GM23338 (cell line): ENCODE results near the gene ZHX3. TPM values are rescaled to one million over a fixed set of nuclear protein-coding genes. Genes with fewer than 3 reads are reported as not detected.

Experiments used
- ATAC-seq: fragments of 200-7000 bp; cut with Tn5 transposase; 3 replicates; pipeline ENCODE4 v1.9.1; 2020
- DNase-seq: peaks from one replicate; pipeline ENCODE4 v3.0.0-alpha.2; 2015; ENCODE audit warnings: low spot score
- H2AFZ ChIP-seq: fragments of 200-600 bp; sonication (generic); 2 replicates; pipeline ENCODE4 v1.8.0; 2016; ENCODE audit warnings: antibody characterized with exemption, mild to moderate bottlenecking, moderate library complexity
- H3F3A ChIP-seq: fragments of 200-600 bp; sonication (generic); replicated peaks from 2 replicates; pipeline ENCODE4 v1.8.0; 2017; ENCODE audit warnings: antibody characterized with exemption, mixed run types, low read depth
- H3K27ac ChIP-seq: fragments of 200-600 bp; sonication (generic); 2 replicates; pipeline ENCODE4 v1.6.1; 2016; ENCODE audit warnings: low read depth
- H3K27me3 ChIP-seq: fragments of 200-600 bp; sonication (generic); 2 replicates; pipeline ENCODE4 v1.8.0; 2016; ENCODE audit warnings: mild to moderate bottlenecking, mixed run types, moderate library complexity; ENCODE audit not compliant: insufficient read depth
- H3K36me3 ChIP-seq: fragments of 200-600 bp; sonication (generic); 2 replicates; pipeline ENCODE4 v1.8.0; 2016; ENCODE audit warnings: mild to moderate bottlenecking; ENCODE audit not compliant: insufficient read depth
- H3K4me1 ChIP-seq: fragments of 200-600 bp; sonication (generic); 2 replicates; pipeline ENCODE4 v1.8.0; 2016; ENCODE audit warnings: mild to moderate bottlenecking, moderate library complexity; ENCODE audit not compliant: insufficient read depth
- H3K4me2 ChIP-seq: fragments of 200-600 bp; sonication (generic); 2 replicates; pipeline ENCODE4 v1.7.1; 2017; ENCODE audit warnings: mixed run types
- H3K4me3 ChIP-seq: fragments of 200-600 bp; sonication (generic); 2 replicates; pipeline ENCODE4 v1.6.1; 2016; ENCODE audit warnings: mixed run types
- H3K79me2 ChIP-seq: fragments of 200-600 bp; sonication (generic); replicated peaks from 2 replicates; pipeline ENCODE4 v1.8.0; 2017; ENCODE audit warnings: mild to moderate bottlenecking; ENCODE audit not compliant: insufficient read depth
- H3K9me2 ChIP-seq: fragments of 200-600 bp; sonication (generic); 2 replicates; pipeline ENCODE4 v1.8.0; 2017; ENCODE audit not compliant: insufficient read depth
- H4K20me1 ChIP-seq: fragments of 200-600 bp; sonication (generic); replicated peaks from 2 replicates; pipeline ENCODE4 v1.8.0; 2017; ENCODE audit warnings: mild to moderate bottlenecking; ENCODE audit not compliant: insufficient read depth
- H3K27ac Mint-ChIP-seq: 2 replicates; pipeline ENCODE4 v1.8.0; 2020; ENCODE audit warnings: inconsistent platforms, mild to moderate bottlenecking, moderate library complexity, mixed read lengths
- H3K27me3 Mint-ChIP-seq: 3 replicates; pipeline ENCODE4 v1.8.0; 2022; ENCODE audit warnings: low read depth, mild to moderate bottlenecking, moderate library complexity, mixed read lengths, inconsistent platforms; ENCODE audit not compliant: insufficient read depth, poor library complexity
- H3K36me3 Mint-ChIP-seq: 3 replicates; pipeline ENCODE4 v1.8.0; 2021; ENCODE audit warnings: low read depth, mild to moderate bottlenecking, inconsistent platforms, moderate library complexity, mixed read lengths
- H3K4me1 Mint-ChIP-seq: 3 replicates; pipeline ENCODE4 v1.8.0; 2020; ENCODE audit warnings: mild to moderate bottlenecking, inconsistent platforms, mixed read lengths
- H3K4me3 Mint-ChIP-seq: 3 replicates; pipeline ENCODE4 v1.8.0; 2021; ENCODE audit warnings: moderate library complexity, mild to moderate bottlenecking, inconsistent platforms, mixed read lengths
- H3K9me3 Mint-ChIP-seq: 3 replicates; pipeline ENCODE4 v1.8.0; 2020; ENCODE audit warnings: moderate library complexity, mild to moderate bottlenecking, inconsistent platforms, mixed read lengths
- CREB1 ChIP-seq: fragments of 250-450 bp; sonication (Bioruptor Pico); IDR thresholded peaks from 2 replicates; pipeline ENCODE4 v1.5.0; 2020; ENCODE audit warnings: low read depth, mild to moderate bottlenecking, moderate library complexity
- ETS1 ChIP-seq: IDR thresholded peaks from 2 replicates; pipeline ENCODE4 v1.6.1; 2016; ENCODE audit warnings: antibody characterized with exemption
- EZH2 ChIP-seq: fragments of 200-600 bp; sonication (generic); IDR thresholded peaks from one replicate; pipeline ENCODE4 v1.8.0; 2017; ENCODE audit warnings: antibody characterized with exemption, mild to moderate bottlenecking, low read depth; ENCODE audit not compliant: unreplicated experiment
- EZH2phosphoT487 ChIP-seq: fragments of 200-600 bp; sonication (generic); IDR thresholded peaks from one replicate; pipeline ENCODE4 v1.8.1; 2018; ENCODE audit warnings: antibody characterized with exemption; ENCODE audit not compliant: unreplicated experiment
- JUNB ChIP-seq: IDR thresholded peaks from one replicate; pipeline ENCODE4 v1.6.1; 2016; ENCODE audit warnings: antibody characterized with exemption; ENCODE audit not compliant: unreplicated experiment
- POLR2AphosphoS5 ChIP-seq: IDR thresholded peaks from 2 replicates; pipeline ENCODE4 v1.6.1; 2016; ENCODE audit warnings: antibody characterized with exemption, low read depth
- REST ChIP-seq: IDR thresholded peaks from one replicate; pipeline ENCODE4 v1.6.1; 2018; ENCODE audit warnings: antibody characterized with exemption; ENCODE audit not compliant: unreplicated experiment
- STAT1 ChIP-seq: IDR thresholded peaks from one replicate; pipeline ENCODE4 v1.6.1; 2016; ENCODE audit warnings: antibody characterized with exemption; ENCODE audit not compliant: unreplicated experiment
- ZNF114 ChIP-seq: fragments of 250-450 bp; sonication (Bioruptor Pico); IDR thresholded peaks from 2 replicates; pipeline ENCODE4 v1.5.0; 2020; ENCODE audit warnings: mild to moderate bottlenecking, moderate library complexity
- ZNF331 ChIP-seq: fragments of 250-450 bp; sonication (Bioruptor Pico); IDR thresholded peaks from 2 replicates; pipeline ENCODE4 v1.5.0; 2020; ENCODE audit warnings: low read depth, mild to moderate bottlenecking, moderate library complexity
- ZNF462 ChIP-seq: fragments of 250-450 bp; sonication (Bioruptor Pico); IDR thresholded peaks from 2 replicates; pipeline ENCODE4 v1.5.0; 2020; ENCODE audit warnings: mild to moderate bottlenecking, moderate library complexity
- polyA plus RNA-seq: library from polyadenylated mRNA; unstranded; fragments of >200 nt; fragmentation: Nextera tagmentation; extraction: Ambion mirVana; gene quantifications from 2 replicates; pipeline ENCODE4 v1.2.1, GENCODE V29; 2016
- total RNA-seq: library from RNA; depleted of rRNA; stranded (reverse); fragments of >200 nt; shearing (Covaris generic); gene quantifications from 2 replicates; pipeline ENCODE4 v1.2.3, GENCODE V29; 2014
- TF ChIP-seq, protein P1 (sequence below), 2 experiments: fragments of 200-600 bp in 1 of 2; sonication (generic) in 1 of 2; conservative IDR thresholded peaks; 2 replicates each; pipeline versions ENCODE4 v1.5.1 to v1.6.1; 2016 to 2017; ENCODE audit warnings: antibody characterized with exemption in 2 of 2, low read depth in 2 of 2, mild to moderate bottlenecking in 2 of 2, moderate library complexity in 1 of 2

The ZHX3 gene
- total and polyA plus RNA-seq, 2 experiments from 2014 or later, result 1.7 to 2.8 TPM

DNA sequence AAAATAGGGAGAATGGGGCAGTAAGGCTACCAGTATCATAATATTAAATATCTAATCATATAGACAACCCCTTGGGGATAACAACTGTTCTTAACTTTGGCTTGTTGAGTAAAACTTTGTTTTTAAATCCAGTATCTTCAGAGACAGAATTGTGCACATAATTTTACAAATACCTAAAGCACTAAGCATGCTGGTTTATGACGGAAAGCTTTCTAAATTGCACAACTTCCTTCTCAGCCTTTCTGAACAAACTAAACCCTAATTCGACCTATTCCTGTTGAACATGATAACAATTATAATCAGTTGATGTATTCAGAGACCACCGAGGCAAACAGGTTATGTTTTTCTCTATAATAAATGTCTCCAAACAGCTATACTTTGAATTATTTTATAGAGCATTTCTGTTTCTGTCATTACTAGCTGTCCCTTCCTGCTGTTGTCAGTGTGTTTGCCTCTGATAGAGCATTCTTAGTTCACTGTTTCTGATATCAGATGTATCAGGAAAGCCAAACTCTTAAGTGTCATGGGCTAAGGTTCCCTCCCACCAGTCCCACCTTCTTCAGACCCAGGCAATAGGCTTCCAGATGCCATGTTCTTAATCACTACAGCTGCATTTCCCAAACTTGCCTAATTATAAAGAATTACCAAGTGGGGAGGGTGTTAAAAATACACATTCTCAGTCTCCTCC lies 8.7 kb downstream of the ZHX3 start (continued):
- TF ChIP-seq ZNF462 (CRISPR knock-in tag) (no peak), EZH2phosphoT487 (no peak)

DNA sequence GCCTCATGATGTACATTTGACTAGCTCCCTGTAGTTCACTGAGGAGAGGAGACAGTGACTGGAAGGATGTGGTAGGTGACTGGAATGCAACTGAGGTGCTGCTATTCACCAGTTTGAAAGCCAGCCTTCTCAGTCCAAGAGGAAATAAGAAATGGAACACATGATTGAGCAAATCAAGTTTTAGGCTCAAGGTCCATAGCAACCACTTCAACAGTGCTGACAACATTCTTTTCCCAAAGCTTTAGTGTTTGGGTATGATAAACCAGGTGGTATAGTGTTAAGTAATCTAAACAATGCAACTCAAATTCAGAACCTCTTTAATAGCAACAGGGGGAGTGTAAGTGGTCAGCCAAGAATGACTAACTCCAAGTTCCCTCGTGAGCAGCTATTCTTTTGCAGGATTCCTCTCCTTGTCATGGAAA lies 9.2 kb downstream of the ZHX3 start:
- peaks cover 6% of the 10 kb centered on the region; the same call in 1 of the 2 replicates for H3K9me2 ChIP-seq
- H3K27ac Mint-ChIP-seq, result no peak overlapping the region
- DNase-seq (peak; percentile 27), ATAC-seq (peak; percentile 65)
- peaks cover 17% of the 10 kb centered on the region; the same call in 2 of the 3 replicates for H3K4me1 Mint-ChIP-seq
- no peaks in the 10 kb centered on the region for H3K36me3 ChIP-seq
- no peaks in the 10 kb centered on the region for H3K27me3 Mint-ChIP-seq
- H3K4me2 ChIP-seq, result no peak overlapping the region
- H3K4me3 Mint-ChIP-seq, result no peak overlapping the region
- H3K27me3 ChIP-seq, result no peaks in the 10 kb centered on the region
- H3K4me3 ChIP-seq, result no peak overlapping the region
- H3K4me1 ChIP-seq, result peaks cover 7% of the 10 kb centered on the region; the same call in 1 of the 2 replicates
- H3F3A ChIP-seq, result no peaks in the 10 kb centered on the region
- no peak overlapping the region for H3K27ac ChIP-seq
- no peaks in the 10 kb centered on the region for H3K9me3 Mint-ChIP-seq
- no peaks in the 10 kb centered on the region for H3K36me3 Mint-ChIP-seq
- no peaks in the 10 kb centered on the region for H4K20me1 ChIP-seq
- H2AFZ ChIP-seq, result no peak overlapping the region
- 0 out of 2 replicates have a peak, but pooled peaks cover 4% of the 10 kb centered on the region for H3K79me2 ChIP-seq
- TF ChIP-seq ETS1, result no peak
- TF ChIP-seq ZNF331, result no peak
- no peak for TF ChIP-seq JUNB
- no peak for TF ChIP-seq STAT1
- no peak for TF ChIP-seq ZNF114 (CRISPR knock-in tag)
- no peak for TF ChIP-seq EZH2
- TF ChIP-seq, protein P1, sequence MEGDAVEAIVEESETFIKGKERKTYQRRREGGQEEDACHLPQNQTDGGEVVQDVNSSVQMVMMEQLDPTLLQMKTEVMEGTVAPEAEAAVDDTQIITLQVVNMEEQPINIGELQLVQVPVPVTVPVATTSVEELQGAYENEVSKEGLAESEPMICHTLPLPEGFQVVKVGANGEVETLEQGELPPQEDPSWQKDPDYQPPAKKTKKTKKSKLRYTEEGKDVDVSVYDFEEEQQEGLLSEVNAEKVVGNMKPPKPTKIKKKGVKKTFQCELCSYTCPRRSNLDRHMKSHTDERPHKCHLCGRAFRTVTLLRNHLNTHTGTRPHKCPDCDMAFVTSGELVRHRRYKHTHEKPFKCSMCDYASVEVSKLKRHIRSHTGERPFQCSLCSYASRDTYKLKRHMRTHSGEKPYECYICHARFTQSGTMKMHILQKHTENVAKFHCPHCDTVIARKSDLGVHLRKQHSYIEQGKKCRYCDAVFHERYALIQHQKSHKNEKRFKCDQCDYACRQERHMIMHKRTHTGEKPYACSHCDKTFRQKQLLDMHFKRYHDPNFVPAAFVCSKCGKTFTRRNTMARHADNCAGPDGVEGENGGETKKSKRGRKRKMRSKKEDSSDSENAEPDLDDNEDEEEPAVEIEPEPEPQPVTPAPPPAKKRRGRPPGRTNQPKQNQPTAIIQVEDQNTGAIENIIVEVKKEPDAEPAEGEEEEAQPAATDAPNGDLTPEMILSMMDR (conservative IDR thresholded peaks at IDR 0.05; ENCODE audit: low read depth in 2 of 2), result no peak
- TF ChIP-seq REST, result no peak
- no peak for TF ChIP-seq CREB1 (CRISPR knock-in tag)
- no peak for TF ChIP-seq POLR2AphosphoS5
